Left lung (tissue), 10 donors: ENCODE data around the gene HOXA10. TPM values are rescaled to one million over a fixed set of nuclear protein-coding genes. Genes with fewer than 3 reads are reported as not detected.
A peak's percentile ranks its signal among the peaks of the same experiment; 100 is the strongest.

ENCODE experiments used
- ATAC-seq: fragments of 200-7000 bp; cut with Tn5 transposase; one replicate; pipeline ENCODE4 v1.9.1; 2020; ENCODE audit warnings: moderate library complexity
- DNase-seq, 4 donors: peaks; one replicate each; pipeline ENCODE4 v3.0.0-alpha.2; 2013 to 2020
- H3K27ac ChIP-seq, 2 donors: fragments of 200-600 bp; sonication (generic) in 1 of 2; one replicate each; pipeline versions ENCODE4 v1.5.0 to v1.8.0; 2020 to 2021
- H3K27me3 ChIP-seq, 2 donors: fragments of 200-600 bp; sonication (generic) in 1 of 2; one replicate each; pipeline versions ENCODE4 v1.5.0 to v1.8.0; 2020 to 2021
- H3K36me3 ChIP-seq, 2 donors: fragments of 200-600 bp; sonication (generic) in 1 of 2; one replicate each; pipeline versions ENCODE4 v1.5.0 to v1.8.0; 2020 to 2021
- H3K4me1 ChIP-seq, 2 donors: fragments of 200-600 bp; one replicate each; pipeline ENCODE4 v1.8.0; 2021
- H3K4me3 ChIP-seq, 2 donors: fragments of 200-600 bp; sonication (generic) in 1 of 2; one replicate each; pipeline versions ENCODE4 v1.5.0 to v1.8.0; 2020 to 2021; ENCODE audit warnings: mild to moderate bottlenecking in 1 of 2
- H3K9me3 ChIP-seq, 2 donors: fragments of 200-600 bp; sonication (generic) in 1 of 2; one replicate each; pipeline versions ENCODE4 v1.5.0 to v1.8.0; 2020 to 2021
- intact Hi-C, 2 donors: fragments of 100-400 bp; cut with DNase I; formaldehyde crosslinking; loops; one replicate each; pipeline versions ENCODE4 v1.11.2 to v1.14.2; 2022
- polyA plus RNA-seq, 6 donors: library from polyadenylated mRNA; unstranded; fragments of 120-200 nt; gene quantifications; one replicate each; pipeline ENCODE4 v1.2.1, GENCODE V29; 2013; ENCODE audit not compliant: insufficient read length in 6 of 6
- total RNA-seq, 2 donors: library from RNA; stranded (reverse); fragmentation: NEBNext Ultra II Directional; extraction: Animal tissue kit (Norgen Biotek cat#: 25700); gene quantifications; one replicate each; pipeline ENCODE4 v1.2.1, GENCODE V29; 2021
- TF ChIP-seq, protein P1 (sequence below), 2 donors: fragments of 200-600 bp; sonication (generic) in 1 of 2; IDR thresholded peaks; one replicate each; pipeline versions ENCODE4 v1.5.0 to v1.8.0; 2021; ENCODE audit warnings: antibody characterized with exemption in 2 of 2
- donor health status: DM: no; HTN: yes; CAD: no.
- donor health status: DM: no; HTN: no; CAD: no.

HOXA10 gene
- total and polyA plus RNA-seq, 8 donors: 0.34 to 1.3 (median 0.41) TPM; not detected in 1

DNA sequence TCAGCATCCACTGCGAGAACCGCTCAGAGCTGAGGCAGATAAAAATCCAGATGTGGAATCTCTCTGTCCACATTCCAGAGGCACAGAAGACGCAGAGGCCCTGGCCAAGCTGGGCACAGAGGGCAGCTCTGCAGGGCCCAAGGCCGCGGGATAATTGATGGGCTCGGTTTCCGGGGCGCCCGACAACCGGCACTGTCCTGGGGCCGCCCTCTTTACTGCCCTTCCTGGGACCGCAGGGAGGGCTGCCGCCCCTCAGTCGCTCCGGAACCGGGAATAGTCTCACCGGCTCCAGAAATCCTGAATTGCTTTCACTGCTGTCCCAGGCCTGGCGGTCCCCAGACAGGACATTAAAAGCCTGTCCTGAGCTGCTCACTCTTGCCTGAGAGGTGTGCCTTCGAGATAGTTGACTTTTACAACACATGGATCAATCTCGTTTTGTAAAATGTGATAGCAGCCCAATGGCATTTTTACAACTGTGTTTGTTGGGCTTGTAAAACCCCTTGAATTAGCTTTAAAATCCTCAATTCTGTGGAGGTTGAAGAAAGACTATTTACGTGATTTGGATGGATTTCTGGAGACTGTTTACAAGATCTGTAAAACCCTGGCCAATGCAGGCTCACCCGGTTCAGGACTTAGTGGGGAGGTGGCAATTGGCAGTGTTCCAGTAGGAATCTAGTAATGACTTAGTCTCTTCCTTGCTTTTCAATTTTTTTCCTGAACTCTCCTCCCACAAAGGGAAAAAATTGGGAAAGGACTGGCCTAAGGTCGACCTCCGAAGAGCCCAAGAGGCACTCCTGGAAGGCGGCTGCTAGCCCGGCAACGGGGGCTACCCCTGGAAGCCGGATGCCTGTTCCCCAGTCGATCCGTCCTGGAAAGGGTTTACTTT is 25.1 kb downstream of the HOXA10 start:
- intact Hi-C loops: no loop called here
- Histone ChIP-seq H3K36me3 (no peaks in the 10 kb centered on the region), H3K27ac (peak overlapping the region; percentile 75 to 87), H3K4me1 (peaks cover 0 to 50% of the 10 kb centered on the region in 2 donors), H3K27me3 (peaks cover 71 to 100% of the 10 kb centered on the region in 2 donors), H3K4me3 (peak overlapping the region; percentile 41 to 46), H3K9me3 (no peaks in the 10 kb centered on the region)
- DNase-seq (peak in 2 of 4 donors; percentile 44 to 71), ATAC-seq (no peak)
- TF ChIP-seq, protein P1, sequence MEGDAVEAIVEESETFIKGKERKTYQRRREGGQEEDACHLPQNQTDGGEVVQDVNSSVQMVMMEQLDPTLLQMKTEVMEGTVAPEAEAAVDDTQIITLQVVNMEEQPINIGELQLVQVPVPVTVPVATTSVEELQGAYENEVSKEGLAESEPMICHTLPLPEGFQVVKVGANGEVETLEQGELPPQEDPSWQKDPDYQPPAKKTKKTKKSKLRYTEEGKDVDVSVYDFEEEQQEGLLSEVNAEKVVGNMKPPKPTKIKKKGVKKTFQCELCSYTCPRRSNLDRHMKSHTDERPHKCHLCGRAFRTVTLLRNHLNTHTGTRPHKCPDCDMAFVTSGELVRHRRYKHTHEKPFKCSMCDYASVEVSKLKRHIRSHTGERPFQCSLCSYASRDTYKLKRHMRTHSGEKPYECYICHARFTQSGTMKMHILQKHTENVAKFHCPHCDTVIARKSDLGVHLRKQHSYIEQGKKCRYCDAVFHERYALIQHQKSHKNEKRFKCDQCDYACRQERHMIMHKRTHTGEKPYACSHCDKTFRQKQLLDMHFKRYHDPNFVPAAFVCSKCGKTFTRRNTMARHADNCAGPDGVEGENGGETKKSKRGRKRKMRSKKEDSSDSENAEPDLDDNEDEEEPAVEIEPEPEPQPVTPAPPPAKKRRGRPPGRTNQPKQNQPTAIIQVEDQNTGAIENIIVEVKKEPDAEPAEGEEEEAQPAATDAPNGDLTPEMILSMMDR (IDR thresholded peaks at IDR 0.05): no peak

GRCh38 chr7:27148031-27148755 is 25.9 kb downstream of the HOXA10 start:
- Histone ChIP-seq H3K4me3 (peak overlapping the region; percentile 19 to 41), H3K9me3 (no peaks in the 10 kb centered on the region), H3K27me3 (peaks cover 63 to 100% of the 10 kb centered on the region in 2 donors), H3K4me1 (peaks cover 0 to 50% of the 10 kb centered on the region in 2 donors), H3K36me3 (no peaks in the 10 kb centered on the region), H3K27ac (peak overlapping the region; percentile 75 to 87)
- TF ChIP-seq, protein P1 (IDR thresholded peaks at IDR 0.05): no peak
- ATAC-seq (no peak), DNase-seq (peak in 2 of 4 donors; percentile 50 to 63)
- intact Hi-C loops: no loop called here

- ATAC-seq: no peak
- DNase-seq: peak in 3 of 4 donors; percentile 46 to 82 (median 81)
- TF ChIP-seq, protein P1 (IDR thresholded peaks at IDR 0.05): no peak
- intact Hi-C loops: no loop called here
- Histone ChIP-seq H3K27ac (peak within 1 kb of the TSS; percentile 75 to 87), H3K9me3 (no peaks in the 10 kb centered on the region), H3K27me3 (peaks cover 55 to 100% of the 10 kb centered on the region in 2 donors), H3K36me3 (no peaks in the 10 kb centered on the region), H3K4me1 (peaks cover 0 to 50% of the 10 kb centered on the region in 2 donors), H3K4me3 (peak within 1 kb of the TSS; percentile 19 to 41)
Measured at GRCh38 chr7:27147199-27148030, 26.7 kb downstream of the HOXA10 start, which contains the start of gene HOXA6. Gene HOXA6 (minus strand): TSS chr7:27147774. CDS start chr7:27147749, 25 bp downstream.

DNA sequence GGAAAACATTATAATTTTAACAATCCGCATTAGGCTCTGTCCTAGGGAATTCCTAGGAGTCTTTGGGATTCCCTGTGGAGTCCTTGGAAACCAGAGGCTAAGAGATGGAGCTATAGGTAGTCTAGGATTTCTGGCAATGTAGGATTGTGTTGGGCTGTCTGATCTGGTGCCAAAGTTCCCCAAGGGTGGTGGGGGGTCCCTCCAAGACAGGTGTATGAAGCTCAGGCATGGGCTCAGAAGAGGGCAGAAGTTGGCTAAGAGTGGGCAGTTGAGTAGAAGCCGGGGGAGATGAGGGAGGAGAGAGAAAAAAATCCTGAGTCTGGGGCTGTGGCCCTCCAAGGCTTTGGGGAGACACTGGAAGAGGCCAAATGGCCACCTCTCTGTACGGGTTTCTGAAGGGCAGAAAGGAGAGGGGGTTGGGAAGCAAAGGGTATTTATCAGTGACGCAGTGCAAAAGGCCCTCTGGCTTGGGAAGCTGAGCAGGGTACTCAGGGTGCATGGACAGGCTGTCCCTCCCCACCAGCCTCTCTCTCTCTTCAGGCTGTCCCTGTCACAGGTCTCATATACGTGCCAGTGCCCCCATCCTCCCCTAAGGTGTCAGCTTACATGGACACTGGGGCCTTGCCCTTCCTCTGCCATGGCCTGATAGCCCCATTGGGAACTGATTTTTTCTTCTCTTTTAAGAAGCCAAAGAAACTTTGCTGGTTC is 27.5 kb downstream of the HOXA10 start:
- peak overlapping the region; percentile 75 to 87 for H3K27ac ChIP-seq
- TF ChIP-seq, protein P1 (IDR thresholded peaks at IDR 0.05): no peak
- intact Hi-C loops: no loop called here
- ATAC-seq: no peak
- DNase-seq: peak in 1 of 4 donors; percentile 30
- H3K36me3 ChIP-seq: no peaks in the 10 kb centered on the region
- no peaks in the 10 kb centered on the region for H3K9me3 ChIP-seq
- peak overlapping the region in 1 of 2 donors; percentile 41 for H3K4me3 ChIP-seq
- H3K27me3 ChIP-seq: peaks cover 47 to 100% of the 10 kb centered on the region in 2 donors
- H3K4me1 ChIP-seq: peaks cover 0 to 44% of the 10 kb centered on the region in 2 donors
